ENCODE results near the gene NCOA1.

DNA sequence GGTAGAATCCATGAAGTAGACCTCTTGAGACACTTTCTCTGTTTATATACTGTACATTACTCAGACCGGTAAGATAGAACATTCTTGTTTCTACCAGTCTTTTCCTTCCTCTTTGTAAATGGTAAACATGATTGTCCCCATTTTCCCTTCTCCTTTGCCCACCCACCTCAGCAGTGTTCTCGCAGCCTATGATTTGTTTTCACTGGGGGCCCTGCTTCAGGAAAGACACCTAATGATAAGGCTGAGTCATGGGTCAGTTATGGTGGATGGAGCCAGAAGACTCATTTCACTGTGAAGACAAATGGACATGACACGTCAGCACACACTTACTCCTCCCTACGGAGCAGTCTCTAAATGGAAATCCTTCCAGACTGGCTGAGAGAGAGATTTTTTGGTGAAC is 325.8 kb downstream of the NCOA1 start:
- TF ChIP-seq, protein P1, sequence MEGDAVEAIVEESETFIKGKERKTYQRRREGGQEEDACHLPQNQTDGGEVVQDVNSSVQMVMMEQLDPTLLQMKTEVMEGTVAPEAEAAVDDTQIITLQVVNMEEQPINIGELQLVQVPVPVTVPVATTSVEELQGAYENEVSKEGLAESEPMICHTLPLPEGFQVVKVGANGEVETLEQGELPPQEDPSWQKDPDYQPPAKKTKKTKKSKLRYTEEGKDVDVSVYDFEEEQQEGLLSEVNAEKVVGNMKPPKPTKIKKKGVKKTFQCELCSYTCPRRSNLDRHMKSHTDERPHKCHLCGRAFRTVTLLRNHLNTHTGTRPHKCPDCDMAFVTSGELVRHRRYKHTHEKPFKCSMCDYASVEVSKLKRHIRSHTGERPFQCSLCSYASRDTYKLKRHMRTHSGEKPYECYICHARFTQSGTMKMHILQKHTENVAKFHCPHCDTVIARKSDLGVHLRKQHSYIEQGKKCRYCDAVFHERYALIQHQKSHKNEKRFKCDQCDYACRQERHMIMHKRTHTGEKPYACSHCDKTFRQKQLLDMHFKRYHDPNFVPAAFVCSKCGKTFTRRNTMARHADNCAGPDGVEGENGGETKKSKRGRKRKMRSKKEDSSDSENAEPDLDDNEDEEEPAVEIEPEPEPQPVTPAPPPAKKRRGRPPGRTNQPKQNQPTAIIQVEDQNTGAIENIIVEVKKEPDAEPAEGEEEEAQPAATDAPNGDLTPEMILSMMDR (optimal IDR thresholded peaks at IDR 0.05 in 1 of 3, IDR thresholded peaks at IDR 0.05 in 1 of 3, conservative IDR thresholded peaks at IDR 0.05 in 1 of 3; ENCODE audit: extremely low read depth in 1 of 3, insufficient read depth in 2 of 3, low read length in 3 of 3) = no peak
- no peak for TF ChIP-seq EZH2 (IDR thresholded peaks at IDR 0.05; ENCODE audit: low read length)

Data from keratinocyte (primary cell).